GM18511 (cell line): ENCODE data around the gene RABGAP1L.
"Not testable (repeated sequence)": the region's sequence is repeated elsewhere in the genome, so short reads cannot be mapped to it uniquely, and the experiment has no call there.

Source experiments
- ATAC-seq: cut with Tn5 transposase; IDR thresholded peaks from one replicate; pipeline ENCODE4 v1.9.1; 2021; ENCODE audit warnings: mild to moderate bottlenecking, moderate library complexity; ENCODE audit not compliant: unreplicated experiment

Gene RABGAP1L

DNA sequence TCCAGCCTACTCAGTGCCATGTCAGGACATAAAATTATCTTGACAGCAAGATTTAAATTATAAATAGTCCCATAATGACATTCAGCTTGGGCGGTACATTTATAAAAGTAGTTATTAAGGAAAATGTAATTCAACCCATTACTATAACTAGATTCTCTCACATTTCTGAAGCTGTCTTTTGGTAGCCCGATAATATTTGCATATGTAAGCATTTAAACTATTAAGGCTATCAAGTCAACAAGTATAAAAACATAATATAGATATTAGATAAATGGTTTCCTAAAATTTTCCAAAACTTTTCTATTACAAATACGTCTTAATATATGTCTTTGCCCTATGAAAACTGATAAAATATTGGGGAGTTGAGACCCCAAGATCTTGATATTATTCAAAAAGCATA is 266.8 kb downstream of the RABGAP1L start:
- no peak for ATAC-seq

DNA sequence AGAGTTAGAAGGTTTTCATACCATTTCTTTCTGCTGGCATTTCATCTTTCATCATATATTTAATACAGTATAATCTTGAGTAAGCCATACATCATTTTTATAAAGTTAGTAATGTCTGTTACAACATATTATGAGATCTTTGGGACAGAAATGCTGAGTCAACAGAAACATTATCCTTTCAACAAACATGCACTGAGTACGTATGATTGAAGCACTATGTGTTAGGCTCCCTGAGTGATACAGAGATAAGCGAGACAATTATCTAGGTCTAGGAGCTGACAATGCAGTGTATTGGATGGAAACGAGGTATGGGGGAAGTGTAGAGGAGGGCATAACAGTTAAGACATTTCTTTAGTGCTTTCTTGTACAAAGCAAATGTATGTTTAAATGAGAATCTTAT is 268.7 kb downstream of the RABGAP1L start:
- no peak for ATAC-seq

DNA sequence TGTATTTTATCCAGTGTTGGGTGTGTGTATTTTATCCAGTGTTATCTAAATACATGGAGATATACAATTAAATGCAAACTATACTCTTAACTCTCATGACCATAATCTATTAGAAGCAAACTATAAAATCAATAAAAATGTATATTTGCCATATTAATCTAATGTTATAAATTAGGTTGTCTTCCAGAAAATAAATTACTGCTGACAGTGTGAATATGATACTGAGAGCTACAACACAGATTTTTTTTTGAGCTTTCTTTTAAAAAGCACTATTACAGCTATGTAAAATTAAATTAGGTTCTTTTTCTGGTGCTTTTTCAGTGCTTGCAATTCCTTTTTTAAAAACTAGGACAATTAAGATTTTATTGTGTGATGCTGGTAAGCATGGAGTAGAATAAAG is 269.4 kb downstream of the RABGAP1L start:
- no peak for ATAC-seq

DNA sequence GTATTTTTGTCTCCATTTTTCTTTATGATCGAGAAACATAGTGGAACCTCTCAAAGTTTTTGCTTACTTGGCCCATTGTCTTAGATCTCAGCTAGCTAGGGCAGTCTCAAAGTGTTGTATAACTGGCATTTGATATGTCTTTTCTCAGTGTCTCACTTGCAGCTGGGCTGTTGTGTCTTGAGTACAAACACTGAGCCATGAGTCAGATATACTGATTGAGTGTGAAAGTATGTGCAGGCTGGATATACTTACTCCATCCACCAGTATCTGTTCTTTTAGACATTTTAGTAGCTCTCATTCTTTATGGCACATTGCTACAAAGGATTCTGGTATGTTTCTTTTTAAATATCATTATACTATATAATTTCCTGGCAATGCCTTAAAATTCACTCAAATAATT is 274.1 kb downstream of the RABGAP1L start:
- no peak for ATAC-seq

DNA sequence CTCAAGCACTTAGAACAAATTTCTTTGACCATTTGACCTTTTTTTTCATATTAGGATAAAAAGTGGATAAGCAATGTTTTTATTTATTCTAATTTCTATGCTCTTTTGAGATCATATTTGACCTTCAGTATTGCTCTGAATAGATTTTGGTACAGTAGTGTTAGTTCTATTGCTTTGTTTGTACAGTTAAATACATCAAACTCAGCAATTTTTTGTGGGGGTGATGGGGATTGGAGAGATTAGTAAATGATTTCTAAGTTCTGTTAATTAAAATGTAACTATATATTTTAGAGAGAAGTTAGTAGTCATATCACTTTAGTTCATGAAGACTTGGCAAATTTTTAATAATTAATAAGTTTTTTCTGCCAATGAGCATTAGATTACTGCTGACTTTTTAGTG is 286.0 kb downstream of the RABGAP1L start:
- ATAC-seq: no peak

DNA sequence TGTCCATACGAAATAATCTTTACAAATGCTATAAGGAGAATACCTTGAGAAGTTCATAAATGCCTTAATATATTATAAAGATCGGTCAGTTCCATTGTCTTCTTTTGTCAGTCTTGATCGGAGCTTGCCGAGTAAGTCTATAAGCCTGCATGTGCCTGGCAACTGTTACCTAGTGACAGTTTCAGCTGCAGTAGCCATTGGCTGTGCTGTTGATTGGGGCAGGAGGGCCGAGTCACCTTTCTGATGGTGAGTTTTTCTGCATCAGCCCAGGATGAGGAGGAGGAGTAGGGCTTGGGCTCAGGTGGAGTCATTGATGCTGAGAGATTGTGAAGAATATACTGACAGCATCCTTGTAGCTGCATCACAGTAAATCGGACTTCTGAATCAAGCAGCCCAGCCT is 286.5 kb downstream of the RABGAP1L start:
- no peak for ATAC-seq

DNA sequence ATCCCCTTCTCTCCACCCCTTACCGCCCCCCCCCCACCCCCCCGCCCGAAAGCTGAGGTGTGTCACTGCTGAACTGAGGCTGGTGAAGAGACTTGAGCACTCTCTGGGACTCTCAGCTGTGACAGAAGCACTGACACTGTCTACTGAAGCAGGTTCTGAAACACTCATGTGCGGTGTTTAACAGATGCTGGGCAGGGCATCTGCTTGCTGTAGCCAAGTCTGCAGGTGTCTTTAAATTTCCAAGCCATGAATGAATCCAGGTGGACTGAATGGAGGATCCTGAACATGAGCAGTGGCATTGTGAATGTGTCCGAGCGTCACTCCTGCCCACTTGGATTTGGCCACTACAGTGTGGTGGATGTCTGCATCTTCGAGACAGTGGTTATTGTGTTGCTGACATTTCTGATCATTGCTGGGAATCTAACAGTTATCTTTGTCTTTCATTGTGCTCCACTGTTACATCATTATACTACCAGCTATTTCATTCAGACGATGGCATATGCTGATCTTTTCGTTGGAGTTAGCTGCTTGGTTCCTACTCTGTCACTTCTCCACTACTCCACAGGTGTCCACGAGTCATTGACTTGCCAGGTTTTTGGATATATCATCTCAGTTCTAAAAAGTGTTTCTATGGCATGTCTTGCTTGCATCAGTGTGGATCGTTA is 288.7 kb downstream of the RABGAP1L start, which contains the start of gene GPR52:
GPR52 (plus strand) TSS at position 99 of the 665 bp plus-strand sequence; CDS start at position 247, 148 bp downstream.
- no peak for ATAC-seq

DNA sequence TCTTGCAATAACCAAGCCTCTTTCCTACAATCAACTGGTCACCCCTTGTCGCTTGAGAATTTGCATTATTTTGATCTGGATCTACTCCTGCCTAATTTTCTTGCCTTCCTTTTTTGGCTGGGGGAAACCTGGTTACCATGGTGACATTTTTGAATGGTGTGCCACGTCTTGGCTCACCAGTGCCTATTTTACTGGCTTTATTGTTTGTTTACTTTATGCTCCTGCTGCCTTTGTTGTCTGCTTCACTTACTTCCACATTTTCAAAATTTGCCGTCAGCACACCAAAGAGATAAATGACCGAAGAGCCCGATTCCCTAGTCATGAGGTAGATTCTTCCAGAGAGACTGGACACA is 289.2 kb downstream of the RABGAP1L start:
- no peak for ATAC-seq

DNA sequence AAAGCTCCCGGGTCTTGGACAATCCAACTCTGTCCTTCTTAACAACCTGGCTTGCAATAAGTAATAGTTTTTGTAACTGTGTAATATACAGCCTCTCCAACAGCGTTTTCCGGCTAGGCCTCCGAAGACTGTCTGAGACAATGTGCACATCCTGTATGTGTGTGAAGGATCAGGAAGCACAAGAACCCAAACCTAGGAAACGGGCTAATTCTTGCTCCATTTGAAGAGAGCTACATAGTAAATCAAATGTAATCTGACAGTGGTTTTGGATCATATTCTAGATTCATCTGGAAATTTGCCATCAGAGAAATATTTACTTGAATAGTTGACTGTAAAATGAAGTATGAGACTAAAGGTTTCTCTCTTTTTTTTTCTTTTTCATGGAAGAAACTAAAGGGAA is 289.7 kb downstream of the RABGAP1L start:
- ATAC-seq: no peak

DNA sequence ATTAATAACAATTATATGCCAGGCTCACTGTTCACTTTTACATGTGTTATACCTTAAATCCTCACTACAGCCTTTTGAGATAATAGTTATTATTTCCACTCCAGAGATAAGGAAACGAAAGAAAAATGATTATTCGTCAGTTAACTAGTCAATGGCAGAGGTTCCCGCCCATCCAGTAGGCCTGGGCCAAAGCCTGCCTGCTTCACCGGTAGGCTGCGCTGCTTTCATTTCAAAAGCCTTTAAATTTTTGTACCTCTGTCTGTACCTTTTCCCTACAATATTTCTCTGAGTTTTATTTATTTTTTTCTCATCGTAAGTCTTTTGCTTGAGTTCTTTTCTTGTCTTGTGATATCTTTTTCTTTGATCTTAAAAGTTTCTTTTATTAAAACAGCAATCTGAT is 292.1 kb downstream of the RABGAP1L start:
- ATAC-seq: no peak

DNA sequence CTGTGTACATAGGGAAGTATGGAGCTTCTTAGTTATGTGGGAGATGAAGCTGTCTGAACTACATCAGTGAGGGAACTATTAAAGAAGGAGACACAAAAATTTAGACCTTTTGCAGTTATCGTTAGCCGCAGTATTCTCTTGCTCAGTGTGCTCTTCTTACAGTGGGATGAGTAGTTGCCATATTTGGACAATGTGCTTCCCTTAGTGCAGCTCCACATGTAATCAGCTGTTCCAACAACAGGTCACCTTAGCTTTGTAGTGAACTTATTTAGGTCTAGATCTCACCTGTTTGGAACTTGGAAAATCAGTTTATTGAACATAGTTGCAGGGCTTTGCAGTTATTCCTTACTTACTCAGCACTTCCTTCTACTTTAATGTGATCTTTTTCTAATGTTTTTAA is 306.5 kb downstream of the RABGAP1L start:
- ATAC-seq: no peak

DNA sequence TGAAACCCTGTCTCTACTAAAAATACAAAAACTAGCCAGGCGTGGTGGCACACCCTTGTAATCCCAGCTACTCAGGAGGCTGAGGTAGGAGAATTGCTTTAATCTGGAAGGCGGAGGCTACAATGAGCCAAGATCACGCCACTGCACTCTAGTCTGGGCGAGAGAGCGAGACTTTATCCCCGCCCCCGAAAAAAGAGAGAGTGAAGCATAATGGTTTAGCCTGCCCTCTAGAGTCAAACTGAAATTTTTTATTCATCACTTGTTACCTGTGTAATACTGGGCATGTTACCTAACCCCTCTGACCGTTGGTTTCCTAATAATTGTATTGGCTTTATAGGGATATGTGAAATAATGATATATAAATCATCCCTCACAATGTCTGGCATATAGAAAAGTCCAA is 307.3 kb downstream of the RABGAP1L start:
- no peak for ATAC-seq

DNA sequence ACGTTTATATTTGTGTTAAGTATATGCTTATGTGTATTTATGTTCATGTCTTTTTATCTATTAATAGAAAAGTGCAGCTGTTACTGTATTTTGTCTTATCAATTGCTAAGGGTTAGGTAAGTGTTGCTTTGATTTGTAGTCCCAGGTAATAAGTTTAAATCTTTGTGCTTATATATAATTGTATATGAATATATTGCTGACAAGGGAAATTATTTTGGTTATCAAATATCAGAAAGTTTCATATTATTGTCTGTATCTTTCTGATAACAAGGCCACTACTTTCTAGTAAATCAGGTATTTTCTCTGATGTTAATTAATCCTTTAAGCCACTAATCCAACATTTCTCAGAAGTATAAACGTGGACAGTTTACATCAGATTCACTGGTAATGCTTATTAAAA is 309.7 kb downstream of the RABGAP1L start:
- ATAC-seq: no peak

DNA sequence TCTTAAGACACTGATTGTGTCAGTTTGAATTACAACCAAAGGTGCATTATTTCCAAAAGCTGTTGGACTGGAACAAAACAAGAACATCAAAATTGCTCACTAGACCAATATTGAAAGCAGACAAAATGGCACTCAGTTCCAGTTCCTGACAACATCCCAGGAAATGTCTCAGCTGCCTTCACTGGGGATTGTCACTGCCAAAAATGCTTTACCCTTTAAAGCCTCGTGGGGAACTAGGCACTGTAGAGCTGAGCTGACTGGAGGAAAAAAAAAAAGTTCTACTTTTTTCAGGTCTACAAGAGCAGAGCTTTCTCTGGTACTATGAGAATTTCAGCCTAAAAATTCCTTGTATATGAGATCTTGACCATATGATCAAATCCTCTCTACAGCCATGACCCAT is 310.4 kb downstream of the RABGAP1L start:
- ATAC-seq: no peak

DNA sequence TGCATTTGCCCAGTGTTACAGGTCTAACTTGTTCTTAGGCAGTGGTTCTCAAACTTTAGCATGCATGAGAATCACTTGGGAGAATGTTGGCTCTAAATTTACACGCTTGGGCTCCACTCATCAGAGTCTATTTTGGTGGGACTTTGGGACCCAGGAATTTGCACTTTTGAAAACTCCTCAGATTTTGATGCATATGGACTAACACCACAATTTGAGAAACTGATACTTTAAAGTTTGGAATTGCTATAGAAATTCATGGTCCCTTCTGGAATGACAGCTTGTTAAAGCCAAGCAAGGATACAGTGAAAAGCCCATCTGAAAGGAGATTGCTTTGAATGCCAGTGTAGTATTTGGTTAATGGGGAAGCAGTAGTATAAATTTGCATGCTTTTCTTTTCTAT is 320.0 kb downstream of the RABGAP1L start:
- ATAC-seq: no peak

DNA sequence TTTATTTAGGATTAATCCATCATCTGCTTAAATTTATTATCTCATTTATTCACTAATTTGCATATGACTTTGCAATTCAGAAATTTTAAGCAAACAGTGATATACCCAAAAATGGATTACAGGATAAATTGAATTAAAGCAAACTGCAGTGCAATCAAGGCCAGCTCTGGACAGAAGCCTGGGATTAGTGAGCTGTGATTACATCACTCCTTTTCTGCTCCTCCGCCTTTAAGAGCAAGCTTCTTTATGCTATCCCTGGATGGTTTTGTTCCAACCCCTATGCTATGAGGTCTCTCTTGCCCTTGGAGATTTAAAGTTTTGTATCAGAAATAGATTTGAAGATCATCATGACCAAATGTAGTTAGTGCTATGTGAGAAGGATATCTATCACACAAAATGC is 321.0 kb downstream of the RABGAP1L start:
- no peak for ATAC-seq

DNA sequence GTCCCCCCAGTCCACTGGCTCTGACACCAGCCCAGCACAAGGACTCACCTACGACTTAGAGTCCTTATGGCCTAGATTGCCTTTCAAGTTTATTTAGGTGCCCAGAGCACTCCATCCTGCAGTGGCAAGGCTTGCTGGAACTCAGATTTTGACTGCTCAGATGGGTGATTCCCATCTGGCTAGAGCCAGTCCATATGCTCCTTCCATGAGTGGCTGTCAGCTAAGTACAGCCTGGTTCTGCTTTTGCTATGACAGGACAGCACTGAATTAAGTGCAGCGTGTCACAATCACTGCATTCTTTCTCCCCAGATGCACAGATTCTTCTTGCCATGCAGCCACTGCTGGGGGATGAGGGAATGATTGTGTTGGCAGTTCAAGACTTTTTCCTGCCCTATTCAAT is 332.3 kb downstream of the RABGAP1L start:
- no peak for ATAC-seq

DNA sequence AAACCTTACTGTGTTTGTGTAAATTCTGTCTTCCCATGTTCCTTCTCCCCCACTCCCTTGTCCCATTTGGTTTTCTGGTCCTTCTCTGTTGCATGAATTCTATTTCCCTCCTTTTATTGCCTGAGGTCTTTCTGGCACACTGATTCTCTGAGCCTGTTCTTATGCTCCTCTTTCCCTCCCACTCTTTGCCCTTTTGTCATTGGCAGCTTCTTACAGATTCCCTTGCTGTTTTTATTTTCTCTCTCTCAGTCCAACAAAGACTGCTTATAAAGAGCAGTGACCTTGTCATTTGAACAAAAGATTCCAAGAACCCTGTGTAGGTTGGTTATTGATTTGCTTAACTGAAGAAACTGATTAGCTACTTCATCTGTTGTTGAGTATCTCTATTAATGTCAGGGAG is 338.2 kb downstream of the RABGAP1L start:
- no peak for ATAC-seq

DNA sequence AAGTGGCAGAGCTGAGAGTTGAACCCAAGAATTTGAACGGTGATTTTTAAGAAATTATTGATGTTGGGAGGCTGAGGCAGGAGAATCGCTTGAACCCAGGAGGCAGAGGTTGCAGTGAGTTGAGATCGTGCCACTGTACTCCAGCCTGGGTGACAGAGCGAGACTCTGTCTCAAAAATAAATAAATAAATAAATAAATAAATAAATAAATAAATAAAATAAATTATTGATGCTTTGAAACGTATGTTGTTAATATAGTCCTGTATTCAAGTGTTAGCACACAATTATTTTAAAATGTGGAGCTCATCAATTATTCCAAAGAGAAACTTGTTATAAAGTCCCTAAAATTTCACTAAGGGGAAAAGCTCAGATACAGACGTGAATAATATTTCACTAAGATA is 357.4 kb downstream of the RABGAP1L start:
- not testable (repeated sequence) for ATAC-seq

DNA sequence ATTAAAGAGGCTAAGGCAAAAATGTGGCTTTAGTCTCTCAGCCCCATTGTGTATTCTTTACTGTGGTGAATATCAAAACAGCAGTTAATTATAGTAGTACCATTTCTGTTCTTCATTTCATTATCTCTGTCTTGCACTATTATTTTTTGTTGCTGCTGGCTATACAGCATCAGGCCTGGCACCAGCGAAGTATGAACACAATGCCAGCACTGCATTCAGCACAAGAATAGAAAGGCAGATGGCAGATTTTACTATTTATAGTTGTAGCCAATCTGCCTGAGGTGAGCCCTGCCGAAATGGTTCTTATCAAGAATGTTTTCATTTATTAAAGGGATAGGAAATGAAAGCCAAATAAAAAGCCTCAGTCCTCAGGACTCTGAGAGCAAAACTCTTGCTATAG is 360.5 kb downstream of the RABGAP1L start:
- ATAC-seq: no peak

DNA sequence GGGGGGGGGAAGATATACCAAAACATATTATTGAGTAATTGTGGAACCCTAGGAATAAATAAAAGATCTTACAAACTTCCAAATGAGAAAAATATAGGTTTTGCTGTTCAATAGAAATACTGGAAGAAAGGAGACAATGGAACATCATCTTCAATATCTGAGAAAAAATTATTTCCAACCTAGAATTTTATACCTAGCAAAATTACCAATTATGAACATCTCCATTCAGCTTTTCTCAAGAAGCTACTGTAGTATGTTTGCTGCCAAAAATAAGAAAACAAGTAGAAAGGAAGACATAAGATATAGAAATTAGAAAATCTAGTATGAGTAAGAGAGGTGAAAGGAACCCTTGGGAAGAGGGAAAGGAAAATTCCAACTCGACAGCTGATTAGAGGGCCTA is 372.4 kb downstream of the RABGAP1L start:
- no peak for ATAC-seq

DNA sequence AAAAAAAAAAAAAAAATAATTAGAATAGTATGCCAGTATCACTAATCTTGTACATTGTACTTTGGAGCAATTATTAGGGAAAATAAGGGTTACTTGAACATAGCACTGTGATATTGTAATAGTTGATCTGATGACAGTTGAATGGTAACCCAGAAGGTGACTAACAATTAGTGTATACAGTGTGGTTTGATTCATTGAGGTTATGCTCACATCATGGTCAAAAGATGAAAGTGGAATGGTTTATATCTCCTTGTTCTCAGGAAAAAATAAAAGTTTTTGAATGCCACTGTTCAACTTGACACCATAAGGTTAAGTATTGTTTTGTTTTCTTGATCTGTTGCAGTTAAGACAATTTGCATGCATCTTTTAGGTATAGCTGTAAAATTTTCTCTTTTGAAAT is 375.5 kb downstream of the RABGAP1L start:
- no peak for ATAC-seq

DNA sequence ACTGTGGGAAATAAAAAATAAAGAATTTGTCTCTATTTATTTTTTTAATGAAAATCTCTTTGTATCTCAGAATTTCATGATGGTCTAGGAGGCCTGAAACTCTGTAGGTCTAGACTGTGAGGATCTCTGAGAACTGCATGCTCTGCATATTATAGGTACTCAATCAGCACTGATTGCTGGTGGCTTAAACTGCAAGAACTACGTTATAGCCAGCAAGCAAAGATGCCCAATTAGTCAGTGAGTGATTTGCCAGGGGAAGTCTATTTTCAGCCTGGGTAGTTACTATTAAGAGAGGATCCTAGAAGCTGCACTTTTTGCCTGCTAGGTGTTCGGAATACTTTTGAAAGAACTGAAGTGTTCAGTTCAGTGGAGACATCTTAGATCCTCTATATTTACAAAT is 375.9 kb downstream of the RABGAP1L start:
- no peak for ATAC-seq
